HCEC 1CT (cell line): ENCODE measurements around the gene TTC7B.

Experiments used
- DNase-seq: peaks from one replicate; pipeline ENCODE4 v3.0.0-alpha.2; 2017

TTC7B gene

DNA sequence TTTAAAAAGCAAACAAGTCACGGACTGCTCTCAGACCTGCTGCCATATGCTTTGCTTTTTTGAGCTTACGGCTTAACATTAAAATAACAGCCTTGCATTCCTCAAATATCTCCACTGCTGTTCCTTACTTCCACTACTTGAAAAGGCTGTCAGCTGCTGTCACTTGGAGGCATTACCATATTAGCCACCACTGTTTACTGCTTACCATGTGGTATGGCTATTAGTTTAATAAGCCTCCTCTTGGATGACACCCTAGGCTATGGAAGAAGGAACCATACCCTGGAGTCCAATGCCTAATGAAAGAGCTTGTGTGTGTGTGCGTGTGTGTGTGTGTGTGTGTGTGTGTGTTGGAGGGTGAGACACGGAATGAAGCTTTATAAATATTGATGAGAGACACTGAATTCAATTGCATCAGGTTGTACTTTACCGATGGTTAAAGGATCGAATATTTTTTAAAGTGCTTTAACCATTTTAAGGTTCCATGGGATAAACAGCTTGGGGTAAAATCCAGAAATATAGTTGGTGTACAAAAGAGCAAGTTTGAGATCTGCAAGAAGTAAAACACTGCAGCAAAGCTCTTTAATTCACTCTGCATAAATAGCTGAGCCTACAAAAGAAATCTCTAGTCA is 174.5 kb downstream of the TTC7B start:
- DNase-seq: no peak

DNA sequence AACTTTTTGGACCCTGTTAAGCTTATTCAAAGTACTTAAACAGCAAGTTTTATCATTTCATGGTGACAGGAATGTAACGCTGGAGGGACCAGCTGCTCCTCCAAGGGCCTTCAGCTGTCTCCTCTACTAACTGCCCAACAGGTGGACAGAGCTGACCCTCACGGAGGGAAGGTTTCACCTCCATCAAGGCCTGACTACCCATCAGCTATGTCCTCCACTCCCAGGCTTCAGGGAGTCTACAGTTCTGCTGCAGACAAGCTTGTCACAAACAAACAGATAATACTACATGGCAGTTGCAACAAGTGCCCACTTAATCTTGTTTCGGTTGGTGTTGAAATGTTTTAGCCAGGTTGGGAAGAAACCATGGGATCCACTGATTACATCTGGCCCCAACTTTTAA is 175.1 kb downstream of the TTC7B start:
- DNase-seq: no peak

DNA sequence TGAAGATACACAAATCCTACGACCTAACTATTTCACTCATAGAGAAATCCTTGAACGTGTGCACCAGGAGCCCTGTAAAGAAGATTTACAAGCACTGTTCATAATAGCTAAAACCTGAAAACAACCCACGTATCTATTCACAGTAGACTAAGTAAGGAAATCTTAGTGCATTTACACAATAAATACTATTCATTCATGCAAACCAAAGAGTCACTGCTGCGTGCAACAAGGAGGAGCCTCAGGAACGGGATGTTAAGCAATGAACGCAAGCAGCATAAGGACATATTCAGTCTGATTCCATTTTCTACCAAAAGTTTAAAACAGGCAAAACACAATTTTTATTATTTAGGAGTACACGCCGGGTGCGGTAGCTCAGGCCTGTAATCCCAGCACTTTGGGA is 176.6 kb downstream of the TTC7B start:
- no peak for DNase-seq

DNA sequence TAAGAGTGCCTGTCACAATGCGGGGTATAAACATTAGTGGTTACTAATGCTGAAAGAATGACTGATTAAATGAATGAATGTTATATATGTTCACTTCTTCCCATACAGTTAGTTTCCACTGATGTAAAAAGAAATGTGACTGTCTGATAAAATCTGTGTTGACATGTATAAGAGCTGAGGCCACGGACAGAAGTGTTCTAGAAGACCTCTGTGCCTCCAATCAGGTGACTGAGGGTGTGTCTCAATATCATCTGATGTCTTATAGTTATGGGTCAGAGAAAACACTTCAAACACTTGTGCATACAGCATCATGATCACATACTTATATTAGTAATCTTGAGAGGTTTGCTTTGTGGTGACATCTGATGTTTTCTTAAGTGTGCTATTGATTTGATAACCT is 183.4 kb downstream of the TTC7B start:
- DNase-seq: peak; percentile 27

DNA sequence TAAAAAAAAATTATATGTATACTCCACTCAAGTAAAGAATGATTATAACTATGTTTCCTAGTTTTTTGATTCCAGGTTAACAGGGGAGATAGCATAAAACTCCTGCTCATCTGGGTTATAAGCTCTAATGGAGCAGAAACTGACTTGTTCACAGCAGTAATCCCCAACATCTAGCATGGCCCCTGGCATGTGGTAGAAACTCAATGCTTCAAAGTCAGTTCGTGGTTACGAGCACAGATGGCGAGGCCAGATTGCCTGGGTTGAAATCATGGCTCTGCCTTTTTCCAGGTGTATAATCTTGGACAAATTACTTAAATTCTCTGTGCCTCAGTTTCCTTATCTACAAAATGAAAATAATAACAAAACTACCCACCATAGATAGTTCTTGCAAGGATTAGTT is 183.8 kb downstream of the TTC7B start:
- no peak for DNase-seq

DNA sequence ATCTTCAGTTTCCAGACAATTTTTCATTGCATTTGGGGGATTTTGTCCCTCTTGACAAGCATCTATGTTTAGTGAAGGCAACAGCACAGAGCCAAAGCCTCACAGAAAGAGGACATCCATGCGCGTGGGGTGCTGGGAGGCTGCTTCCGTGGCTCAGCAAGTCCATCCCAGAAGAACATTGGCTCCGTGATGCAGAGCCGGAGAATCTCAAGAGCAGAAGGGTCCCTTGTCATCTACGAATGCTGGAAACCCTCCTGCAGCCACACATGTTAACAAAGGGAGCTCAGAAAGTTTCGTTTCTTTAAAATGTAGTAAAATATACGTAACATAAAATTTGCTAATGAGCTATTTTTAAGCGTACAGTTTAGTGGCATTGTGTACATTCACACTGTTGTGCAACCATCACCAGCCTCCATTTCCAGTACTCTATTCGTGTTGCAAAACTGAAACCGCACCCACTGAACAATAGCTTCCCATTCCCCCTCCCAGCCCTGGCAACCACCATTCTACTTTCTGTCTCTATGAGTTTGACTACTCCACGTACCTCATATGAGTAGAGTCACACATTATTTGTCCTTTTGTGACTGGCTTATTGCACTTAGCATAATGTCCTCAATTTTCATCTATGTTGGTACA is 185.9 kb downstream of the TTC7B start:
- no peak for DNase-seq

DNA sequence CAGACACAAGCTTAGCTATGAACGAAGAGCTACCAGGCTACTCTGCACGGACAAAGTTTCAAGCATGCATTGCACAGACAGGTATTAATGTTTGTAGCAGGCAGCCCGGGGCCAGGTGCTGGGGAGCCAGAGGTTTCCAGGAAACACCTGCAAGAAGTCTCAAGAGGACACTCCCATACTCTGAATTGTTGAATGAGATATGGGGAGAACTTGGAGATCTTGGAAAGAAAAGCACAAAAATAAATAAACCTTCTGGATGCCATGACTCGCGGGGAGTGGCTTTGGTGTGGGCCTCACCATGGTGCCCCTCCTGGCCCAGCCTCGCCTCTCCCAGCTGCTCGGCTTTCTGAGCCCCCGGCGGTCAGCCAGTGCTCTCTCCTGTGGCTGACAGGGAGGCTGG is 186.8 kb downstream of the TTC7B start:
- DNase-seq: no peak

DNA sequence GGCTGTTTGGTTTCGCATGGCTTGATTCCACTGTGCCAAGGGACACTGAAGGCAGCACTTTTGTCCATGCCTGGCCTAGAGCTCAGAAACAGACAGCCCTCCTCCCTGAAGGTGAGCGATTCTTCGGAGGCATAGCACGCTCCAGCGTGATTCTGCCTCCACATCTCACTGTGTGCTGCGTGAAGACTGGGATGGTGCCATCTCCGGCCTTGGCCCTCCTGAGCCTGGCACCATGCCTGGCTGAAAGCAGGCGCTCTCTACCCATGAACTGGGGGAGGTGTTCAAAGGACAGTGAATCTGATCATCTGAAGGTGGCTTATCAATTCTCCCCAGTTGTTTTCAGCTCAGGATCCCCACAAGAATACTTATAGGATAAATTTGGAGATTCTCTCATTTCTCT is 187.4 kb downstream of the TTC7B start:
- DNase-seq: no peak

DNA sequence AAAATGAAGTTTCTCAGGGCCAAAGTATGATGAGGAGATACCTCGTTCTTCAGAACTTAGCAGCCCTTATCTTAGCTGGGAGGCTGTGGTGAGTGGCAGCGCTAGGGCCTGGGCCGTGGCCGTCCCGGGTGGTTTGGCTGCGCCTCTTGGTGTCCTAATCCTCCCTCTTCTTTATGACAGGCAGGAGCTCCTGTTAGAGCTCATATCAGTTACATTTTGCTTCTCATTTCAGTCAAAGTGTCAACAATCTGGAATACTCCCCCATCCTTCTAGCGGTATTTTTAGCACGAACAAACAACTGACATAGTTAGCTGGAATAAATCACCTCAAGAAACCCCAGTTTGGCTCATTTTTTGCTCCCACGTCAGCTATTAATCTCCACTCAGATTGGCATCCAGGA is 188.8 kb downstream of the TTC7B start:
- DNase-seq: no peak

DNA sequence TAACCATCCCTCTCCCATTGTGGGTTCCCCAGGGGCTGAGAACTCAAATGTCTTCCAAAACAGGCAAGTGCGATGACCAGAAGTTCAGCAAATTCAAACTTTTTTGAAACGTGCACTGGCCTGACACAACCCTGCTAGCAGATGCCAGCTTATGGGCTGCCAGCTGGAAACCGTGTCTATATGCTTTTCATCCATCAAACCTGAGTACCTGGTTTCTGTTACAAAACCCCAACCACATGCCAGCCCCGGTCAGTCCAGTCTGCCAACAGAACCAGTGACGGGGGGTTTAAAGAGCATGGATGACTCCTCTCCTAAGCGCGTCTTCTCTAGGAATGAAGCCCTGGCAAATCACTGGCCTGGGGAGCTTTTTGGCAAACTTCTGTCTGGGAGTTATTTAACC is 189.7 kb downstream of the TTC7B start:
- DNase-seq: no peak

DNA sequence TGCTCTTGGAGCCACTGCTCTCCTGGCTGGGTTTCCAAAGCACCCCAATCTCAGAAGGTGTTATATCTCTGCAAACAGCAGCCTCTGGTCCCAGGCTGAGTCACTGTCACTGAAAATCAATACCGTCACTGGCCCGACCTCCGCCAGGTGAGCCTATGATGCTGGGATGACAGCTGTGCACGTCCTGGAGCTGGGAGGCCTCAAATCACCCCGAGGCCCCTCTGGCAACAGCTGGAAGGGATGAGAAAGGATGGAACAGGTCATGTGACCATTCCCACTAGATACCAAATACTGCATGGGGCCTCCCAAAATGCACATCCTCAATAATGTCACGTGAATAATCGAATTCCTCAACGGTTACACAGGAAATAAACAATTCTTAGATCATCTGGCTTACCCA is 190.8 kb downstream of the TTC7B start:
- peak; percentile 3 for DNase-seq

DNA sequence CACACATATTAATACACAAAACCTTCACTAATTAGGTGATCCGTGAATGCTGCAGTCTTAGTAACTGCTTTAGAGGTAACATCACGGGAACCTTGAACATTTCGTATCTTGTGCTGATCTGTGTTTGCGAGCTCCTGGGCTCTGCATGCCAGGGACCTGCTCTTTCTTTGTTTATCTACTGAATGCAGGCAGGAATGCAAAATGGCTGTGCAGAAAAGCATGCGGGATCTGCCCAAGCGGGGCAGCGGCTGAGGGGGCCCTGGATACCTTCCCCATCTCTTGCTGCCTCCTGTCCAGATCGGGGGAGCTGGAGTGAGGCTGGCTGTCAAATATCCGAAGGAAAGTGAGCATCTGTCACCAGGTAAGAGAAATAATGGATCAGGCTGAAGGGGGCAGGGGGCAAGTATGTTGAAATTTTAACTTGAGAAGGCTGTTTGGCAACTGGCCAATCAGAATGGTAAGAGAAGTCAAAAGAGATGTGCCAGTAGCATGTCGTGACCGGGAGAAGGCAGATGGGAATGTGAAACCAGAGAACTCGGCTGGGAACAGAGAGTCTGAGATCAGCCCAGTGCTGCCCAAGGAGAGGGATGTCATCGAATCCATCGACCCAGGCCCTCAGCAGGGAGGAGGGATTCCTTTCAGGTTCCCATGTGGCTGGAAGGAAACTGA is 191.4 kb downstream of the TTC7B start:
- DNase-seq: no peak

DNA sequence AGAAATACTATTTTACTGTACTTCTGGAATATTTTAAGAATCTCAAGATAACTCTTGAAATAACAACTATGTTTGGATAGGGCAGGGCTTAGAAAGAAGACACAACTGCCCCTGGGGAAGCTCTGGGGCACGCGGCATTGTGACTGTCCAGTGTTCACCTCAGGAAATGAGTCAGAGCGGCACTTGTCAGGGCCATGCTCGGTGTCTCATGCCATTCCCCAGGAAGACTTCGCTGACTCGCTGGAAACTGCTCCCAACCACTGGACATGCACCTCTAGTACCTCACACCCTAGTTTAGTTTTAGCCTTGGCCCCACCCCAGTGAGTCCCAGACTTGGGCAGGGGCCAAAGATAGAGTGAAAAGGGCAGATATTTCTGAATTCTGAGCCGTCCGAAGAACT is 192.0 kb downstream of the TTC7B start:
- peak; percentile 16 for DNase-seq

DNA sequence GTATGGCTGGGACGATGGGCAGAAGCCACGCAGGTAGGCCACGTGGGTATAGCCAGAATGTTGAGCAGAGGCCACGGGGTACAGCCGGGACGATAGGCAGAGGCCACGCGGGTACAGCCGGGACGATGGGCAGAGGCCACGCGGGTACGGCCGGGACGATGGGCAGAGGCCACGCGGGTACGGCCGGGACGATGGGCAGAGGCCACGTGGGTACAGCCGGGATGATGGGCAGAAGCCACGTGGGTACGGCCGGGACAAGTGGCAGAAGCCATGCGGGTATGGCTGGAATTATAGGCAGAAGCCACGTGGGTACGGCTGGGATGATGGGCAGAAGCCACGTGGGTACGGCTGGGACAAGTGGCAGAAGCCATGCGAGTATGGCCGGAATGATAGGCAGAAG is 195.0 kb downstream of the TTC7B start:
- no peak for DNase-seq

DNA sequence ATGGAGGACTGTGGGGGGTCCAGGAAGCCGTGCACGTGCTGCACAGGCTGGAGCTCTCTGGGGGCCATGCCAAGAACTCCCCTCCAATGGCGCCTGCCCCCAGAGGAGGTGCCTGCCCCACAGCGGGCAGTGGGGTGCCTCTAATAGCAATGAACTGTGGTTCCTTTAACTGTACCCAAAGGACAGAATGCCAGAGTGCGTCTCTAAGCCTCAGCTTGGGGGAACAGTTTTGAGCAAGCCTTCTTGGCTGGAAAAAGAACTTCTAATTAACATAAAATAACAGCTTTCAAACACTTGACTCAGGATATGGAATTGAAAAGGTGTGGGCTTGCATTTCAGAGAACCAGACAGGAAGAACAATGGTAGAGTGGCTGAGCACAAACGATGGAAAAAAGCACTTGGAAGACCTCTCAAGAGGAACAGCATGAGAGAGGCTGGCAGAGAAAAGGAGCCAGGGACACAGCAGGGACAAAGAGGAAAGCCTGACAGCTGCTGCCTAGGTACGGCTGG is 195.6 kb downstream of the TTC7B start:
- DNase-seq: no peak

DNA sequence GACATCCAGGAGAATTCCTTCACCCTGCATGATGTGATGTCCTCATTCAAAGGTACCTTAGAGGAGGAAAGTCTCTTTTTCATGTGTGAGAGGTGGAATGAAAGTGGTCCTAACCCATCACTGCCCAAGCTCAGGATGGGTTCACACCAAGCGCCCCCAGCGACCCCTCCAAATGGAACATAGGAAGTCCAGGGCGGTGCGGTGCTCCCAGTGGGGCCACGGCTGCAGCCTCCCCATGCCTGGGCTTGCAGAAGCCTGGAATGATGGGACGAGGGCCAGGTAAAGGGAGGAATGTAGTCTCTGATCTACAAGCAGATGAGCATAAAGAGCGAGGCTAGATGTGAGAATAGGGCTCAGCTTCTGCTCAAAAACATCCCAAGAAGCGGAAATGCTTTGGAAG is 196.3 kb downstream of the TTC7B start:
- no peak for DNase-seq

DNA sequence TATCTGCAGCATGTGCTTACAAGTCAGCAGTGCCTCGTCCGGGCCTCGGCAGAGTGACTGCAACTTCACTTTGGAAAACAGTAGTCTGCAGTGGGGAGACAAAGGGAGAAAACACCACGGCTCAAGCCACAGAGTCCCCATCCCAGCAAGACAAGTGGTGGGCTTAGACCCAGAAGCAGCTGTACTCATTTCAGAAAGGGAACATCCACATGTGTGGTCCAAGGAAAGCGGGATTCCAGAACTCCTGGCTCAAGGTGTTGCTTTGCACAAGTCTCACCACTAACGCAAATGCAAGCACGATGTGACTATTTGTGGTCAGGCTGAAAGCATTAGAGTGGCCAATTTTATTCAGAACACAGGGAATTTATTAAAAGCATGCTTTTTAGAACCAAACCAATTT is 198.3 kb downstream of the TTC7B start:
- DNase-seq: no peak

DNA sequence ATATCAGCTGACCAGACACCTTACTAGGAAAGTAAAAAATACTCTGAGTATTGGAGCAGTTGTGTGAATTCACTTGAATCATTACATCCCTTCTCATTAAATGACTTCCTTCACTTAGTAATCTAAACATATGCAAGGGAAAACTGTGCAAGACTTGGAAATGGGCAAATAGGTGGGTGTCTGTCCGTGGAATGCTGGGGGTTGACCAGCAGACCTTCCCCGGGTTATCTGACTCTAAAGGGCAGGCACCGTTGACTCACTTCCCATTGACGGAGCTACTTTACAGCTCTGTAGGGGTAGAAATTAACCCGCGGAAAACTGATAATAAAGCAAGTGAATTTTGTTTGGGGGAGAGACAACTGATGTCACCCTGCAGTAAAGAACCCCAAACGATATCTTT is 199.3 kb downstream of the TTC7B start:
- no peak for DNase-seq

DNA sequence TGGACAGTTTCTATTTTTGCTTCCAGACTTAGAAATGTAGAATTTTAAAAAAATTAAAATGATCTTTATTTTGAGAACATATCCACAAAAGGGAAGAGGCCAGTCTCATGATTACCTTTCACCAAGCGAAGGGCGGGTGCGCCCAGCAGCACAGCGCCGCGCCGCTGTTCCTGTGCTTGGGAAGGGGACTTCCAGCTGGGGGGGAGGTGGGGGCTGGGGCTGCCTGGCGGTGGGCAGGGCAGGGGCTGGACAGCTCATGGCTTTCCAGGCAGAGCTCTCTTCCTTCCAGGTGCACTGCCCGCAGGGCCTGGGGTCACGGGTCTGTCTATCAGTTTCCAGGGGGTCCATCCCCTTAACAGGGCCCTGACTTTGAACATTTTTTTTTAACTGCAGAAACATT is 199.9 kb downstream of the TTC7B start:
- DNase-seq: no peak

DNA sequence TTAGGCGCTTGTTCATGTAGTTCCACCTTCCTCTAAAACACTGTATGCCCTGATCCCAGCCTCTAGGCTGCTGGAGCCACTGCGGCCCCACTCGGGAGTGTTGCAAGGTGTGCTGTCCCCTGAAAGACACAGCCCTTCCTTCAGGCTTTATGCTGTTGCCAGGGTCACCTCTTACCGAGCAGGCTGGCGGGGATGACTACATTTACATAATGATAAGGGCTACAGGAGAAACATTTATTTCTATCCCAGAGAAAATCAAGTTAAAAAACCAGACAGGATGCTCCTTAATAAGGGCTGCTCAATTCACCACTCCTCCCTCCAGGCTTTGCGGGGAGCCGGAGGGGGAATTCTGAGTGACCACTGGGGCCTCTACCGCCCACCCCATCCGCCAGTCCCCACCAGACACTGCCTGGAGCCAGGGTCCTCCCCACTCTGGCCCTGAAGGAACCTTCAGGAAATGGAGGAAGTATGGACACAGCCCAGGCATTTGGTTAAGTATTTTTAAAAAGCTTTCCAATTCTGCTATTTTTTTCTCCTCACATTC is 200.6 kb downstream of the TTC7B start:
- DNase-seq: no peak

DNA sequence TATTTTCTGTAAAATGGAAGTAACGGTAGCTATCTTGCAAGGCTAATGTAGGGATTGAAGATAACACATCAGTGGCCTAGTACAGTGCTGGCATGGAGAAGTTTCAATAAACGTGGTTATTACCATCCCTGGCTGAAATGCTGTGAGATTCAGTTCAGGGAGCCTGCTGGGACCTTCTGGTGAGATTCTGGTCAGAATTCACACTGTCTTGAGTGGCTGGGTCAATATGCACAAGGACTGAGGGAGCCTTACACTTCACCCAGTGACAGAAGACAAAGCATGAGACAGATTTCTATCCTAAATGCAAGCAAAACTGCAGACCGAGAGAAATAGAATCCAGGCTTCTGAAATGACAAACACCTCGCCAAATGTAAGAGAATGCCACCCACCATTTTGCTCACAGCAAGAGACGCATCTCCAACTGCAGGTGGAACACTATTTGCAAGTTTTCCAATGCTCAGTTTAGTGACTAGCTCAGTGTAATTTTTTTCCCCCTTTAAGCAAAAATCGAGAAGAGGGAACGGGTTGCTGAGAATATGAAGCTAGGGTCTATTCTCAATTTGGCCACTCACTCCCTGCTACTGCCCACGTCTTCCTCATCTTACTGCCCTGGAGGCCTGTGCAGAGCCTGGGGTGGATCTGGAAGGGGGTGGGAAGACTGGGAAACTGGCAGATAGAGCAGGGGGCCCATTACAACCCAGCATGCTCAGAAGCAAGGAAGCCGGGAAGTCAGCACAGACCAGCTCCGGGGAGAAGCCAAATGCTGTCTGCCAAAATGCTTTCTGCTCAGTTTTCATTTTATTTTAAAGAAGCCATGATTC is 201.3 kb downstream of the TTC7B start:
- DNase-seq: no peak

DNA sequence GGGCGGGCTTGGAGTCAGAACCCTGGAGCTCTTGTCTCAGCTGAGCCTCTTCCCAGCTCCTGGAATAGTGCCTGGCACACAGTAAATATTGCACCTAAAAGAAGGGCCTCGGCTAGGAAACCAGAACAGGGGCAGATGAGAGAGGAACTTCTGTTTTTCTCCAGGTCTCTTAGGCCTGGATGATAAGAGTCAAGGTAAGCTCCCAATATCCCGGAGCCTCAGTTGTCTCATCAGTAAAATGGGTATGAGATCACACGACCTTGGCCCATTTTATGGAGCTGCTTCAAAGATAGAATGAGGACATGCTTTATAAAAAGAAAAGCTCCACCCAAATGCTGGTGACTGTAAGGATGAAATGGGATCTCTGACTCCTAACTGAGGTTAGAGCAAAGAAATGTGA is 202.2 kb downstream of the TTC7B start:
- DNase-seq: no peak

DNA sequence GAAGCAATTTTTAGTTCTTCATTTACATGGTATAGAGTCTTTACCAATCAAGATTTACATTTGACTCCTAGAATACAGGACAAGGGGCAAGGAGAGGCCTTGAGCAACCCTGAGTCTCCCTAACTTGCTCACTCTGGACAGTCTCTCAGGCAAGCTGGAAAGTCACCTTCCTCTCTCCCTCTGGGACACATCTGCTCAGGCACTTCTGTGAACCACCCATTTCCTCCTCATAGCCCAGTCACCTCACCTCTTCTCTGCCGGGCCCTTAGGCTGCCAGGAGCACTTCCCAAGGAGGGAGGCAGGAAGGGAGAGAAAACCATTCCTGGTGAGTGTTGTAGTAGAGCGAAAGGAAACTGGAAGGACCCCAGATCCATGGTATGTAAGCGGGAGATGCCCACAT is 202.8 kb downstream of the TTC7B start:
- DNase-seq: no peak
